HEK293 (cell line): ENCODE data around the gene ADGRF3.
"Not testable (repeated sequence)": the region's sequence is repeated elsewhere in the genome, so short reads cannot be mapped to it uniquely, and the experiment has no call there.

Source experiments
- CTCF ChIP-seq: fragments of 450-650 bp; formaldehyde crosslinking; IDR thresholded peaks from 2 replicates; pipeline ENCODE4 v1.5.1; 2016; ENCODE audit warnings: missing biosample characterization, missing genetic modification characterization
- KLF16 ChIP-seq: fragments of 450-650 bp; formaldehyde crosslinking; IDR thresholded peaks from 2 replicates; pipeline ENCODE4 v1.5.1; 2017; ENCODE audit warnings: missing biosample characterization, missing genetic modification characterization
- MYNN ChIP-seq: fragments of 450-650 bp; formaldehyde crosslinking; IDR thresholded peaks from 2 replicates; pipeline ENCODE4 v1.5.1; 2016; ENCODE audit warnings: missing biosample characterization, missing genetic modification characterization, borderline replicate concordance
- PRDM6 ChIP-seq: fragments of 450-650 bp; formaldehyde crosslinking; IDR thresholded peaks from 2 replicates; pipeline ENCODE4 v1.5.1; 2017; ENCODE audit warnings: missing biosample characterization, missing genetic modification characterization
- ZBTB10 ChIP-seq: fragments of 450-650 bp; formaldehyde crosslinking; IDR thresholded peaks from 2 replicates; pipeline ENCODE4 v1.5.1; 2016; ENCODE audit warnings: missing biosample characterization, missing genetic modification characterization
- ZBTB44 ChIP-seq: fragments of 450-650 bp; IDR thresholded peaks from 2 replicates; pipeline ENCODE4 v1.5.1; 2018; ENCODE audit warnings: missing biosample characterization, mild to moderate bottlenecking, missing genetic modification characterization
- ZBTB7A ChIP-seq: fragments of 450-650 bp; formaldehyde crosslinking; IDR thresholded peaks from 2 replicates; pipeline ENCODE4 v1.5.1; 2016; ENCODE audit warnings: low read depth, missing biosample characterization, missing genetic modification characterization
- ZFP41 ChIP-seq: fragments of 450-650 bp; formaldehyde crosslinking; IDR thresholded peaks from 2 replicates; pipeline ENCODE4 v1.5.1; 2016; ENCODE audit warnings: missing biosample characterization, missing genetic modification characterization, borderline replicate concordance
- ZNF138 ChIP-seq: fragments of 450-650 bp; formaldehyde crosslinking; IDR thresholded peaks from 2 replicates; pipeline ENCODE4 v1.5.1; 2016; ENCODE audit warnings: missing biosample characterization, missing genetic modification characterization, borderline replicate concordance
- ZNF184 ChIP-seq: fragments of 450-650 bp; IDR thresholded peaks from 2 replicates; pipeline ENCODE4 v1.5.1; 2018; ENCODE audit warnings: missing biosample characterization, mild to moderate bottlenecking, missing genetic modification characterization
- ZNF404 ChIP-seq: fragments of 450-650 bp; formaldehyde crosslinking; IDR thresholded peaks from 2 replicates; pipeline ENCODE4 v1.5.1; 2017; ENCODE audit warnings: missing biosample characterization, missing genetic modification characterization
- ZNF626 ChIP-seq: fragments of 450-650 bp; sonication (Bioruptor Pico); formaldehyde crosslinking; IDR thresholded peaks from 2 replicates; pipeline ENCODE4 v1.5.1; 2018; ENCODE audit warnings: missing biosample characterization, missing genetic modification characterization, inconsistent platforms

GRCh38 chr2:26268670-26269385, 77.8 kb downstream of the ADGRF3 start:
- TF ChIP-seq PRDM6; ZBTB7A; ZBTB44 (tag by site-specific recombination); KLF16 (tag by site-specific recombination); CTCF (tag by site-specific recombination); ZNF404; ZNF184 (tag by site-specific recombination); ZNF626 (tag by site-specific recombination); ZBTB10; ZFP41 (tag by site-specific recombination); MYNN; ZNF138: not testable (repeated sequence)
